ENCODE data around the gene CLOCK. TPM values are rescaled to one million over a fixed set of nuclear protein-coding genes. Genes with fewer than 3 reads are reported as not detected.

Gene CLOCK
- total and polyA plus RNA-seq, 9 of the 15 experiments (the other 6 are each of a cell fraction or from before 2014, with no cell fraction given), result 3.7 to 14.4 (median 9.4) TPM

- TF ChIP-seq PCBP2 (IDR thresholded peaks at IDR 0.05; ENCODE audit: low read depth, low read length, poor library complexity, severe bottlenecking) (no peak), SRSF7 (optimal IDR thresholded peaks at IDR 0.05; ENCODE audit: low read depth, low read length) (peak; percentile 20), MEF2A (IDR thresholded peaks at IDR 0.05; ENCODE audit: control insufficient read depth, low read depth, low read length) (no peak), TEAD2 (tag; IDR thresholded peaks at IDR 0.05) (no peak), NFRKB (IDR thresholded peaks at IDR 0.05; ENCODE audit: low read depth) (peak; percentile 64; the same call in 1 of the 2 replicates), ZNF280B (CRISPR knock-in tag; IDR thresholded peaks at IDR 0.05) (no peak), UBTF (IDR thresholded peaks at IDR 0.05; ENCODE audit: borderline replicate concordance in 1 of 2, low read depth in 2 of 2, low read length in 2 of 2) (peak in 1 of 2 experiments; percentile 78; a peak in 1 of 4 replicates), ETS2 (tag; IDR thresholded peaks at IDR 0.05; ENCODE audit: borderline replicate concordance, poor library complexity, severe bottlenecking) (no peak), VEZF1 (CRISPR knock-in tag; IDR thresholded peaks at IDR 0.05) (no peak; the same call in 1 of the 2 replicates), TARDBP (IDR thresholded peaks at IDR 0.05) (no peak), TRIM25 (IDR thresholded peaks at IDR 0.05; ENCODE audit: borderline replicate concordance) (no peak), CHCHD3 (CRISPR knock-in tag; IDR thresholded peaks at IDR 0.05) (peak; percentile 30; the same call in 1 of the 2 replicates), ZNF408 (CRISPR knock-in tag; IDR thresholded peaks at IDR 0.05; ENCODE audit: low read depth) (no peak), ZNF239 (CRISPR knock-in tag; IDR thresholded peaks at IDR 0.05) (no peak), HNRNPH1 (optimal IDR thresholded peaks at IDR 0.05; ENCODE audit: low read depth, low read length) (no peak), THRB (CRISPR knock-in tag; conservative IDR thresholded peaks at IDR 0.05) (no peak), MYC (IDR thresholded peaks at IDR 0.05; ENCODE audit: low read depth, low read length) (peak; percentile 74), MYC (CRISPR knock-in tag; IDR thresholded peaks at IDR 0.05; ENCODE audit: borderline replicate concordance, low read depth) (0 out of 2 replicates have a peak, but pooled peaks have one; percentile 50)
Measured at GRCh38 chr4:55395529-55396307, 151.0 kb downstream of the CLOCK start, which contains the start of gene TMEM165 (continued).

All from K562 (cell line).